Epidermal melanocyte (primary cell): ENCODE data around the gene ZNF346.
"Not testable (repeated sequence)": the region's sequence is repeated elsewhere in the genome, so short reads cannot be mapped to it uniquely, and the experiment has no call there.

Source experiments
- DNase-seq: peaks from one replicate; pipeline ENCODE4 v3.0.0; 2011; ENCODE audit warnings: low spot score; ENCODE audit not compliant: insufficient read length

The ZNF346 gene

GRCh38 chr5:177022386-177023302 lies at the start of gene ZNF346:
ZNF346 (plus strand) TSS chr5:177022696; CDS start chr5:177022739, 43 bp downstream.
- peak; percentile 99 for DNase-seq

DNA sequence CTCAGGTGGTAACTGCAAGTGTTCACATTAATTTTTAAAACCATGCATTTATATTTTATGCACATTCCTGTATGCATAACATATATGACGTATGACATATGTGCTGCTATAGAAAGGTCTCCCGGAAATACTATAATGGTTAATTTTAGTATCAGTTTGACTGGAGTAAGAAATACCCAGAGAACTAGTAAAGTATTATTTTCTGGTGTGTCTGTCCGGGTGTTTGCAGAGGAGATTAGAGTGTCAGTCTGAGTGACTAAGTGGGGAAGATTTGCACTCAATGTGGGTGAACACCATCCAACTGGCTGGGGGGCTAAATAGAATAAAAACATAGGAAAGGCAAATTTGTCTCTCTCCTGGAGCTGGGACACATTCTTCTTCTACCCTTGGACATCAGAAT lies 42.8 kb upstream of the ZNF346 start:
- no peak for DNase-seq

GRCh38 chr5:176980818-176981217 lies 41.7 kb upstream of the ZNF346 start:
- no peak for DNase-seq

DNA sequence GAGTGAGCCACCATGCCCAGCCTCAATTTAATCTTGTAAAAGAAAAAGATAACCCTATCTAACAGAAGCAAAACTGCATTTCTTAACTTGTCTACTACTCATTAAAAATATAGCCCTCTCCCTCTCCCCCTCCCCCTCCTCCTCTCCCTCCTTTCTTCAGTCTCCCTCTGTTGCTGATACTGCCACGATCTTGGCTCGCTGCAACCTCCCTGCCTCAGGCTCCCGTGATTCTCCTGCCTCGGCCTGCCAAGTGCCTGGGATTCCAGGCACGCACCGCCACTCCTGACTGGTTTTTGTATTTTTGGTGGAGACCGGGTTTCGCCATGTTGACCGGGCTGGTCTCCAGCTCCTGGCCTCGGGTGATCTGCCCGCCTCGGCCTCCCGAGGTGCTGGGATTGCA lies 39.4 kb upstream of the ZNF346 start:
- not testable (repeated sequence) for DNase-seq

GRCh38 chr5:176983593-176983992 lies 38.9 kb upstream of the ZNF346 start:
- not testable (repeated sequence) for DNase-seq

GRCh38 chr5:176984176-176984575 lies 38.3 kb upstream of the ZNF346 start:
- DNase-seq: not testable (repeated sequence)

DNA sequence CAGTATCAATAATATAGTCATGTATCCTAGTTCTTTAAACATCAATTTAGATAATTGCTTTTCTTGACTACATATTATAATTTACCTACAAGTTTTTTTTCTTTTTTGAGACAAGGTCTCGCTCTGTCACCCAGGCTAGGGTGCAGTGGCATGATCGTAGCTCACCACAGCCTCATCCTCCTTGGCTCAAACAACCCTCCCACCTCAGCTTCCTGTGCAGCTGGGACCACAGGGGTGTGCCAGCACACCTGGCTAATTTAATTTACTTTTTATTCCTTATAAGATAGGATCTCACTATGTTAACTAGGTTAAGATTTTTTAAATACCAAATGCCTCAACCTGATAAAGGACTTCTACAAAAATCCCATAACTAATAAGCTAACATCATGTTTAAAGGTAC lies 37.0 kb upstream of the ZNF346 start:
- no peak for DNase-seq

DNA sequence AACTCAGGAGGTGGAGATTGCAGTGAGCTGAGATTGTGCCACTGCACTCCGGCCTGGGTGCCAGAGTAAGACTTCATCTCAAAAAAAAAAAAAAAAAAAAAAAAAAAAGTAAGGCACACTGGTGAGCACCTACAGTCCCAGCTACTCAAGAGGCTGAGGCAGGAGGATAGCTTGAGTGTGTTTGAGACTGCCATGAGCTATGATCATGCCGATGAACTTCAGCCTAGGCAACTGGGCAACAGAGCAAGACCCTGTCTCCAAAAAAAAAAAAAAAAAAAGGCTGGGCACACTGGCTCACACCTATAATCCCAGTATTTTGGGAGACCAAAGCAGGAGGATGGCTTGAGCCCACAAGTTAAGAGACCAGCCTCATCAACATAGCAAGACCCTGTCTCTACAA lies 36.2 kb upstream of the ZNF346 start:
- no peak for DNase-seq

DNA sequence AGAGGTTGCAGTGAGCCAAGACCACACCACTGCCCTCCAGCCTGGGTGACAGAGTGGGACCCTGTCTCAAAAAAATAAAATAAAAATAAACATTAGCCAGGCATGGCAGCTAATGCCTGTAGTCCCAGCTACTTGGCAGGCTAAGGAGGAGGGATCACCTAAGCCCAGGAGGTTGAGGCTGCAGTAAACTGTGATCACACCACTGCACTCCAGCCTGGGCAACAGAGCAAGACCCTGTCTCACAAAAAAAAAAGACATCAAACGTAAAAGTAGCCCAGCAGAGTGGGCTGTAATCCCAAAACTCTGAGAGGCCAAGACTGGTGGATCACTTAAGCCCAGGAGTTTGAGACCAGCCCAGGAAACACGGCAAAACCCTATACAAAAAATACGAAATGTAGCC lies 34.9 kb upstream of the ZNF346 start:
- no peak for DNase-seq

GRCh38 chr5:176993081-176993480 lies 29.4 kb upstream of the ZNF346 start:
- DNase-seq: not testable (repeated sequence)

- no peak for DNase-seq
These were observed 27.9 kb upstream of the ZNF346 start for GRCh38 chr5:176994460-176995121.

DNA sequence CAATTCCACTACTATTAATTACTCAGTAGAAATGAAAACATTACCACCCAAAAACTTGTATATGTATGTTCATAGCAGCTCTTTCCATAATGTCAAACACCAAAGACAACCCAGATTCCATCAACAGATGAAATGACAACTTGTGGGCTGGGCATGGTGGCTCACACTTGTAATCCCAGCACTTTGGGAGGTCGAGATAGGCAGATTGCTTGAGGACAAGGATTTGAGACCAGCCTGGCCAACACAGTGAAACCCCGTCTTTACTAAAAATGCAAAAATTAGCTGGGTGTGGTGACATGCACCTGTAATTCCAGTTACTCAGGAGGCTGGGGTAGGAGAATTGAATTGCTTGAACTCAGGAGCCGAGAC lies 27.4 kb upstream of the ZNF346 start:
- no peak for DNase-seq

DNA sequence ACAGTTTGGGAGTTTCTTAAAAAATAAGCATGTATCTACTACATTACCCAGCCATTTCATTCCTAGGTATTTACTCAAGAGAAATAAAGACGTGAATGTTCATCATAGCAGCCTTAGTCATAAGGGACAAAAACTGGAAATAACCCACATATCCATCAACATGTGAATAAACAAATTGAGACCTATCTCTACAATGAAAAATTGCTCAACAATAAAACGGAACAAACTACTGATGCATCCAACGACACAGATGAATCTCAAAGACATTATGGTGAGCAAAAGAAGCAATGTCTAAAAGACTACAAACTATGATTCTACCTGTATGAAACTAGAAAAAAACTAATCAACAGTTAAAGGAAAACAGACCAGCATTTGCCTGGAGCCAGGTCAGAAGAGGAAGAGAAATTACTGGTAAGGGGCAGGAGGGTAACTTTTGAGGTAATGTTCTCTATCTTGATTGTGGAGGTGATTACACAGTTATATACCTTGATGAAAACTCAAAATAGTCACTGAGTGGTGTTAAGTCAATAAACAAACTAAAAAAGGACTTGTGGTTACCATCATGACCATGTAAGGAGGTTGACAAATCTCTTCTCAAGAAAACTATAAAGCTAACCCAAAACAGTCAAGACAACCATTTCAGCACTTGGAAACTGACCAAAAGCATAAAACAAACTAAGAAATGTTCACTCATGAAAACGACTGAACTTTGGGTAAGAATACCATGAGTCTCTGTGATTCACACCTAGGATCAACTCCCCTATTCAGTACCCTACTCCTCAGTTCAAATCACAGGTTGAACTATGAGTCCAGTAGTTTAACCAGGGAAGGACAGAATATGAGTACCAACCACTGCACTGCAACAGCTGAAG lies 26.4 kb upstream of the ZNF346 start:
- no peak for DNase-seq

- no peak for DNase-seq
These were observed 25.7 kb upstream of the ZNF346 start for GRCh38 chr5:176996780-176997179.

DNA sequence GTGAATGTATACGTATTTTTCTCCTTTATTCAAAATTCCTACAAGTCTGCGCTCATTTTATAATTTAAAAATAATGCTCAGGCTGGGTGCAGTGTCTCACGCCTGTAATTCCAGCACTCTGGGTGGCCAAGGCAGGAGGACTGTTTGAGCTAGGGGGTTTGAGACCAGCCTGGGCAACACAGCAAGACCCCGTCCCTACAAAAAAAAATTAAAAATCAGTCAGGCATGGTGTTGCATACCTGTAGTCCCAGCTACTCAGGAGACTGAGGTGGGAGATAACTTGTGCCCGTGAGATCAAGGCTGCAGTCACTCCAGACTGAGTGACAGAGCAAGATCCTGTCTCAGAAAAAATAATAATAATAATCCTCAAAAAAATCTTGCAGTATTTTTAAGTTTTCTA lies 23.7 kb upstream of the ZNF346 start:
- no peak for DNase-seq

GRCh38 chr5:176999526-176999925 lies 23.0 kb upstream of the ZNF346 start:
- not testable (repeated sequence) for DNase-seq

DNA sequence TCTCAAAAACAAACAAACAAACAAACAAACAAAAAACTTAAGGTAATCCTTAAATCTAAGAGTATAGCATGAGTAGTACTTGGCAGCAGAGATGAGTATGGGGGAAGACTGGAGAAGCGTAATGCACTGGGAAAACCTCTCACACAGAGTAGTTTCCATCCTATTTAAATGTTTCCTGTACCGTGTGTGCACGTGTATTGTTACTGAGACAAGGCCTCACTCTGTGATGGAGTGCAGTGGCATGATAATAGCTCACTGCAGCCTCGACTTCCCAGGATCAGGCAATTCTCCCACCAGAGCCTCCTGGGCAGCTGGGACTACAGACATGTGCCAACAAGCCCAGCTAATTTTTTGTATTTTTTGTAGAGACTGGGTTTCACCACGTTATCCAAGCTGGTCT lies 18.8 kb upstream of the ZNF346 start:
- no peak for DNase-seq

- DNase-seq: no peak
These were observed 17.5 kb upstream of the ZNF346 start for GRCh38 chr5:177004961-177005360.

- DNase-seq: no peak
These were observed 16.8 kb upstream of the ZNF346 start for GRCh38 chr5:177005619-177006264.

- DNase-seq: peak; percentile 78
These were observed 16.1 kb upstream of the ZNF346 start, which contains the start of gene UIMC1 for GRCh38 chr5:177006265-177006972. UIMC1 (minus strand) TSS chr5:177006779; CDS start chr5:176982615, 24,164 bp downstream.
